Middle frontal gyrus (tissue), 1 donor: ENCODE measurements around the gene P3H3.

ENCODE experiments used
- DNase-seq: peaks from one replicate; pipeline ENCODE4 v3.0.0-alpha.2; 2015; ENCODE audit warnings: low spot score; ENCODE audit errors: extremely low spot score

Gene P3H3

DNA sequence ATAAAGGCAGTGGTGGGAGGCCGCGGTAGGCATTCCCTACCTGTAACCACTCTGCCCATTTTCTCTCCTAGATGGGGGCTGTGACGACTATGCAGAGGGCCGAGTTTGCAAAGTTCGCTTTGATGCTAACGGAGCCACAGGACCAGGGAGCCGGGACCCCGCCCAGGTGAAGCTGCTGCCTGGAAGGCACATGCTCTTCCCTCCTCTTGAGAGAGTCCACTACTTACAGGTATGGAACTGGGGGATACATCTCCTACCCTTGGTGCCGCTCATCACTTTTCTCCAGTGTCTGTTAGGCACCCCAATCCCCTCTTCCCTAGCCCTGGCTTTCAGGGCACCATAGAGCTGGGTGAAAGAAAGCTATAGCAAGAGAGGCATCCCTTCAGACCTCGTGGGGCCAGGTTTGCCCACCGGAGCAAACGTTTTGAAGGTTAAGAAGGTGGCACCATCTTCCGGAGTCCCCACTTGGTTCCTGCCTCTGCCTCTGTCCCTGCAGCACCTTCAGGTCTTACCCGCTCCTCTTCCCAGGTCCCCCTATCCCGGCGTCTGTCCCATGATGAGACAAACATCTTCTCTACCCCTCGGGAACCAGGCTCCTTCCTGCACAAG is 2.0 kb upstream of the P3H3 start:
- DNase-seq: no peak

DNA sequence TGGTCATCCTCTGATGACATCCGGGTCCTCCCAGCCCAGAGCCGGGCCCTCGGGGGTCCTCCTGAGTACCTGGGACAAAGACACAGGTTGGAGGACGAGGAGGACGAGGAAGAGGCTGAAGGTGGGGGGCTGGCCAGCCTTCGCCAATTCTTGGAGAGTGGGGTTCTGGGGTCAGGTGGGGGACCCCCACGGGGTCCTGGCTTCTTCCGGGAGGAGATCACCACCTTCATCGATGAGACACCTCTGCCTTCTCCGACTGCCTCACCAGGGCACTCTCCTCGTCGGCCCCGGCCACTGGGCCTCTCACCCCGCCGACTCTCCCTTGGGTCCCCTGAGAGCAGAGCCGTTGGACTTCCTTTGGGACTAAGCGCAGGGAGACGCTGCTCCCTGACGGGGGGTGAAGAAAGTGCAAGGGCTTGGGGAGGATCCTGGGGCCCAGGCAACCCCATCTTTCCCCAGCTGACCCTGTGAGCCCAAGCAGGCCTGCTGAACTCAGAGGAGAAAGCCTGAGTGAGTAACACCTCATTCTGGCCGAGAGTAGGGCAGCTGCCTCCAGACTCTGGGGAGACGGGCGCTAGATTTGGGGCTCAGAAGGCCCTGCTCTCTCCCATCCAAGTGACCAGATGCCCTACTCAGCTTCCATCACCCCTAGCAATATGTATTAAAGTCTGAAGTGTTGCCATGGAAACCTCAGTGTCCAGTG is 1.3 kb upstream of the P3H3 start:
- DNase-seq: no peak

DNA sequence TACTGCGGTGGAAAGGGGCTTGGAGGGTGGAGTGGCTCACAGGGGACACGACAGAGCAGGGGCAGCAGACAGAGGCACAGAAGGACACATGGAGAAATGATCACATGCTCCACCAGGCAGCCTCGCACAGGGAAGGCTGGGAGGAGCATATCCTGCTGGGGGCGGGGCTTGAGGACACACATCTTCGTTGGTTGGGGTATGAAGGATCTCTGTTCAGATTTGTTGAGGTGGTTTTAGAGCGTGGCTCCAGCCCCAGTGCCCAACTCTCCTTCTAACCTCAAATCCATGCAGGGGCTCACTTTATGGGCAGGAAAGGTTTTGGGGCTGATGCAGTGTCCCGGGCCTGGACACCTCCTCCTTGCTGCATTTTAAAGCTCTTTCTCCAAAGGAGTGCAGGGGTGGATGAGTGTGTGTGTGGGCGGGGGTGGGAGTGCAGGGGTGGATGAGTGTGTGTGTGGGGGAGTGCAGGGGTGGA is 733 bp upstream of the P3H3 start:
- peak; percentile 55 for DNase-seq

DNA sequence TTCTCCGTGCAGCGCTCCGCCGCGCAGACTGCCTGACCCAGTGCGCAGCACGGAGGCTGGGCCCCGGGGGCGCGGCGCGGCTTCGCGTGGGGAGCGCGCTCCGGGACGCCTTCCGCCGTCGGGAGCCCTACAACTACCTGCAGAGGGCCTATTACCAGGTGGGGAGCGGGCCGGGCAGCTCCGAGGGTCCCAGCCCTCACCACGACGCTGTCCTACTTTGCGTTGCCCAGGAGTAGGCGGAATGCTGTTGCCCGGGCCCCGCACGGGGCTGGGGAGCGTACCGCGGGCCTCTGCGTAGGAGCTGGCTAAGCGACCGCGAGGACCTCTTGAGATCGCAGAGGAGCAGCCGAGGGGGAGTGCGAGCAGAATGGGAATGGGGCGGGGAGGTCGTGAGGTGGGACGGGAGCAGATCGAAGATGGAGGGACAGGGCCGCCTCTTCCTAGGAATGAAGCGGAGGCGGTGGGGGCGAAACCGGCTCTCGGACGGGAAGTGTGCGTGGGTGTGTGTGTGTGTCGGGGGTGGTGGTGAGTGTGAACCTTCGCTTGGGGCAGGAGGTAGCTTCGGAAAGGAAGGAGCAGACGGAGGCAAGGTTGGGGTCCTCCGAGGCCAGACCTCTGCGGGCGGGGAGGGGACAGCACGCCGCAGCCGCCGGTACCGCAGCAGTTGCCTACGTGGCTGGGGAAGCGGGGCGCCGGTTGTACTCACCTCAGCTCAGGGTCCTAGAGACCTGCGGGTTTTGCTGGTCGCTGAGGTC is 751 bp downstream of the P3H3 start:
- DNase-seq: no peak

DNA sequence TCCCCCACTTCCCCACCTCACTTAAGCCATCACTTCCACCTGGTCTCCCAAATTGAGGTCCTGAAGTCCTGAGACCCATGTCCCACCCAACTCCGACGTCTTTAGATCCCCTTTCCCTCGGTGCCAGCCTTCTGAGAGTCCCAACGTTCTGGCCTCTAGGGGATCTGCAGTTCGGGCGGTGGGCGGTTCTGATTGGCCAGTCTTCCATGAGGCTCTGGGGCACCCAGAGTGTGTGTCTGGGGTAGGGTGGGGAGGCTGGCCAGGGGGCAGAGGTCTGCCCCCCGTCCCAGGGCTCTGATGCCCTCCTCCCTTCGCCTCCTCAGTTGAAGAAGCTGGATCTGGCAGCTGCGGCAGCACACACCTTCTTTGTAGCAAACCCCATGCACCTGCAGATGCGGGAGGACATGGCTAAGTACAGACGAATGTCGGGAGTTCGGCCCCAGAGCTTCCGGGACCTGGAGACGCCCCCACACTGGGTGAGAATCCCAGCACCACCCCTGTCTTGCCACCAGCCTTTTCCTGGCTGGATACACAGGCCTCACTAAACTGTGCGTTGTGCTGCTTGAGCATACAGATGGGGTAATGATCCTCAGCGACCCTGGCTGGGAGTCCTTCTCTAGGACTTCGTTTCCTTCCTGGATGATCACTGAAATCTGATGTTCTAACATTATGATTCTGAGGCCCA is 1.5 kb downstream of the P3H3 start:
- DNase-seq: no peak

DNA sequence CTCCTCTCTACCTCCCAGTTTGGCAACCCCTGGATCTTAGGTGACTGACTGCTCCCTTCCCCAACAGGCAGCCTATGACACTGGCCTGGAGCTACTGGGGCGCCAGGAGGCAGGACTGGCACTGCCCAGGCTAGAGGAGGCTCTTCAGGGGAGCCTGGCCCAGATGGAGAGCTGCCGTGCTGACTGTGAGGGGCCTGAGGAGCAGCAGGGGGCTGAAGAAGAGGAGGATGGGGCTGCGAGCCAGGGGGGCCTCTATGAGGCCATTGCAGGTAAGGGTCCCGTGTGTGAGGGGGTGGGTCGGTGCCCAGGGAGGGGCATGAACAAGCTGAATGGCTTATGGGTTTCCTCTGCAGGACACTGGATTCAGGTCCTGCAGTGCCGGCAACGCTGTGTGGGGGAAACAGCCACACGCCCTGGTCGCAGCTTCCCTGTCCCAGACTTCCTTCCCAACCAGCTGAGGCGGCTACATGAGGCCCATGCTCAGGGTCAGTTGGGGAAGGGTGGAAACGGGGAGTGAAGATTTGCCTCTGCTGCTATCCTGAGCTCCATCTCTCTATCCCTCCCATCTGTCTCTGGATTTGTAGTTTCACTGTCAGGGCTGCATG is 2.2 kb downstream of the P3H3 start:
- no peak for DNase-seq

DNA sequence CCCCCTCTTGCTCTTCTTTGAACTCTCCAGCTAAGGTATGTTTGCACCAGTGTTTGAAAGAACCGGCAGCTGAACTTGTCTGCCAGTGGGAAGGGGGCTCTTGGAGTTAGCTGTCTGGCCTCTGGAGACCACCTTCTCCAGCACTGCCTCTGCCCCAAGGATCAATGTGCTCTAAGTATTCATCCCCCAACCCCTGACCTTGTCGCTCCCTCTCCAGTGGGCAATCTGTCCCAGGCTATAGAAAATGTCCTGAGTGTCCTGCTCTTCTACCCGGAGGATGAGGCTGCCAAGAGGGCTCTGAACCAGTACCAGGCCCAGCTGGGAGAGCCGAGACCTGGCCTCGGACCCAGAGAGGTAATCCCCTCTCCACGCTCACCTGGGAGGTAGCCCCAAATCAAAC is 2.8 kb downstream of the P3H3 start:
- DNase-seq: no peak

DNA sequence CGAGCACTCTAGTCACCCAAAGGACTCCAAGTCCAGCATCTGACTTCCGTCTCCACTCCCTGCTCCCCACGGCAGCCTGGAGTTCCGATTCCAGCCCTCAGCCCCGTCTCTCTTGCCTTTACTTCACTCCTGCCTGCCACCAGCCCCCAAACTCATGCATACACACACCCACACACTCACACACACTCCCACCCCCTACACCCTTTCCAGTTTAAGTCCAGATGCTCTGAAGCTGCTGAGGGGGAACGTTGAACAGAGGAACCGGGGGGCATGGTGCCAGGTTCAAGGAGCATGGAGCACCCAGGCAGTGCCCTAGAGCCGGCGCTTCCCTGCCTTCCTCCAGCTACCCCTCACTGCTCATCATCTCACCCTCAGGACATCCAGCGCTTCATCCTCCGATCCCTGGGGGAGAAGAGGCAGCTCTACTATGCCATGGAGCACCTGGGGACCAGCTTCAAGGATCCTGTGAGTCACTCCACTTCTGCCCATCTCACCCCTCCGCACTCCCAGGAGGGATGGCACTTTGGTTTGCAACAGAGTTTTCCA is 3.3 kb downstream of the P3H3 start:
- no peak for DNase-seq

DNA sequence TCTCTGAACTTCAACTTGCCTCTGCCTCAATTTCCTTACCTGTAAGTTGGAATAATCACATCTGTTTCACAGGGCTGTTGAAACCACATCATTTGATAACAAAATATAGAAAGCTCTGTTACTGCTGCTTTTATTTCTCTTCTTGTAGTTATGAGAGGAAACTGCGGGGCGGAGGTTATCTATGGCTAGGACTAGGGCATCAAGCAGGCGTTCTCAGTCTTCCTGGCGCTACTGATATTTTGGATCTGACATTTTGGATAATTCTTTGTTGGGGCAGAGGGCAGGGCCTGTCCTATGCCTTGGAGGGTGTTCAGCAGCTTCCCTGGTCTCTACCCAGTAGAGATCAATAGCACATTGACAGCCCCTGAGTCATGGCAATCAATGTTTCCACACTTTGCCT is 3.9 kb downstream of the P3H3 start:
- no peak for DNase-seq

DNA sequence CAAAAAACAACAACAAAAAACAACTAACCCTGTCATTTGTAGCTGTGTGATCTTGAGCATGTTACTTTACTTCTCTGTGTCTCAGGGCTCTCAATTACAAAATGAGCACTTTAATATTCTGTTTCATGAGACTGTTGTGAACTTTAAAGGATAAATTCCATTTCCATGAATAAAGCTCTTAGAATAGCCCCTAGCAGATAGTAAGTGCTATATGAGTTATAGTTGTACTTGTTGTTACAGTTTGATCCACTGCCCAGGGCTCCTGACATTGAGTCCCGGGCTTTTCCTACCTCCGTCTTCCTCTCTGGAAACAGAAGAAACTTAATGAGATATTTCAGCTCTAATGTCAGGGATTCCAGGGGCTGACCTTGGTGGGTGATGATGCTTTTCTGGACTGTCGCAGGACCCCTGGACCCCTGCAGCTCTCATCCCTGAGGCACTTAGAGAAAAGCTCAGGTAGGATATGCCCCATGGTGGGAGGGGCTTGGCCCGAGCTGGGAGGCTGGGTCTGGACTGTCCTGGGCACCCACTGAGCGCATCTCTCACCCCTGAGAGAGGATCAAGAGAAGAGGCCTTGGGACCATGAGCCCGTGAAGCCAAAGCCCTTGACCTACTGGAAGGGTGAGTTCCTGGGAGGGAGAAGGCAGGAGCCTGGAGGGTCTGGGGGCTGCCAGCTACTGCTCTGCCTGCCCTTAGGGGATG is 5.1 kb downstream of the P3H3 start:
- no peak for DNase-seq

DNA sequence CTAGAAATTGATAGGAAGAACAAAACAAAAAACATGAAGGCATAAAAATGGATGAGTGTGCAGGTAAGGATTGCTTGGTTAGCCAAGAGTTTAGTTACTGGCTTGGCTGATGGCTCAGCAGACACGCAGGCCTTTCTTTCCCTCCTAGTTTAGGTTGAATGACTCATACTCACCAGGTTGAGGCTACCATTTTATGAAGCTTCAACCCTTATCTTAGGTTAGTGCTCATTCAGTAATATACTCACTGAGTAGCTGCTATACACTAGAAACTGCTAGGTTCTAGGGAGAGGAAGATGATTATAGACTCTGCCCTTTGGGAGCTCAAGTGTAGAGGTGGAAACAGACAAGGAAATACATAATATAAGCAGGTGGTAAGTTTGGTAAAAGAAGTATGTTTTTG is 6.0 kb downstream of the P3H3 start:
- DNase-seq: no peak

DNA sequence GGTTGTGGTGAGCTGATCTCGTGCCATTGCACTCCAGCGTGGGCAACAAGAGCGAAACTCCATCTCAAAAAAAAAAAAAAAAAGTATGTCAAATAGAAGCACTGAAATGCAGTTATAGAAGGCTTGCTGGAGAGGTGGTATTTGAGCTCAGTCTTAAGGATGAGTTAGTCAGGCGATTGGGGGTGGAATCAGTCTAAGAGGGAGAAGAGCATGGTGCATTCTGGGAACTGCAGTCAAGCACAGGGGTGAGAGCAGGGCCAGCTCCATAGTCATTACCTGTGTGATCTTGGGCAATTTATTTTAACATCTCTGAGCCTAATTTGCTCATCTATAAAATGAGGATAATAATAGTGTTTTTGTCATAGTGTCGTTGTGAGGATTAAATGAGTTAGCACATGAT is 6.7 kb downstream of the P3H3 start:
- no peak for DNase-seq

DNA sequence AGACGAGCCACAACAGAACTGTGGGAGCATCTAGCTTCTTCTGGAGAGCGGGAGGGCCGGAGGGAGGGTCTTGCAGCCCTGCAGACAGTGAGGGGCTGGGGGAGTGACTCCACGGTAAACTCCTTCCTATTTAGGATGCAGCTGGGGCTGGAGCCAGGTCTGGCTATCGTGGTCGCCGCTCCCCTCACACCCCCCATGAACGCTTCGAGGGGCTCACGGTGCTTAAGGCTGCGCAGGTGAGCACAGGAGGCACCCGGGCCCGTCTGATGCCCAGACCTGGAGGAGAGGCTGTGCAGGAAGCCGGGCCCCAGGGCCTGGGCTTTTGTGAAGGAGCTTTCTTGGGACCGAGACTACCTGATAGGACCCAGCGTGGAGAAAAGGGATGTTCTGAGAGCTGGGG is 8.6 kb downstream of the P3H3 start:
- DNase-seq: no peak

DNA sequence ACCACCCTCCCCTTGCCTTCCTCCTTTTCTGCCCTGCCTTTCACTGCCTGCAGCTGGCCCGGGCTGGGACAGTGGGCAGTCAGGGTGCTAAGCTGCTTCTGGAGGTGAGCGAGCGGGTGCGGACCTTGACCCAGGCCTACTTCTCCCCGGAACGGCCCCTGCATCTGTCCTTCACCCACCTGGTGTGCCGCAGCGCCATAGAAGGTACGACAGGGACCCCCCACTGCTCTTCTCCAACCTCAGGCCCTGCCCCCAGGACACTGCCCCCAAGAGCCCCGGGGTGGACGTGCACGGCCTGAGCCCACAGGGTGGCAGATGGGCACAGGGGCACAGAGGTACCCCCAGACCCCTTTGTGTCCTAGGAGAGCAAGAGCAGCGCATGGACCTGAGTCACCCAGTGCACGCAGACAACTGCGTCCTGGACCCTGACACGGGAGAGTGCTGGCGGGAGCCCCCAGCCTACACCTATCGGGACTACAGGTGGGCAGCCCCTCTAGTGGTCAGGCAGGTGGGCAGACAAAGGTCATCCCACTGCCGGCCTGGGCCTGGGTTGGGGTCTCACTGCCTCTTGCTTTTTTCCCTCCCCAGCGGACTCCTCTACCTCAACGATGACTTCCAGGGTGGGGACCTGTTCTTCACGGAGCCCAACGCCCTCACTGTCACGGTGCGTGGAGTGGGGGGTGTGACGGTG is 9.3 kb downstream of the P3H3 start:
- DNase-seq: no peak

DNA sequence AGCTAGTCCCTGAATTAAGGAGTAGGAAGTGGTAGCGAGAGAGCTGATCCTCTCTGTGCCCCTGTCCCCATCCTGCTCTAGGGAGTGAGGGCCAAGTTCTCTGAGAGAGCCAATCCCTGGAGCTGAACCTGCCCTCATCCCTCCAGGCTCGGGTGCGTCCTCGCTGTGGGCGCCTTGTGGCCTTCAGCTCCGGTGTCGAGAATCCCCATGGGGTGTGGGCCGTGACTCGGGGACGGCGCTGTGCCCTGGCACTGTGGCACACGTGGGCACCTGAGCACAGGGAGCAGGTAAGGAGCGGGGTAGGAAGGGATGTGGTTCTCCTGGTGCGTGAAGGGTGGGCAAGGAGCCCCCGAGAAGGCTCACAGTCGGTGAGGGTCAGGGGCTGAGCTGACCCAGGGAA is 10.6 kb downstream of the P3H3 start:
- no peak for DNase-seq

DNA sequence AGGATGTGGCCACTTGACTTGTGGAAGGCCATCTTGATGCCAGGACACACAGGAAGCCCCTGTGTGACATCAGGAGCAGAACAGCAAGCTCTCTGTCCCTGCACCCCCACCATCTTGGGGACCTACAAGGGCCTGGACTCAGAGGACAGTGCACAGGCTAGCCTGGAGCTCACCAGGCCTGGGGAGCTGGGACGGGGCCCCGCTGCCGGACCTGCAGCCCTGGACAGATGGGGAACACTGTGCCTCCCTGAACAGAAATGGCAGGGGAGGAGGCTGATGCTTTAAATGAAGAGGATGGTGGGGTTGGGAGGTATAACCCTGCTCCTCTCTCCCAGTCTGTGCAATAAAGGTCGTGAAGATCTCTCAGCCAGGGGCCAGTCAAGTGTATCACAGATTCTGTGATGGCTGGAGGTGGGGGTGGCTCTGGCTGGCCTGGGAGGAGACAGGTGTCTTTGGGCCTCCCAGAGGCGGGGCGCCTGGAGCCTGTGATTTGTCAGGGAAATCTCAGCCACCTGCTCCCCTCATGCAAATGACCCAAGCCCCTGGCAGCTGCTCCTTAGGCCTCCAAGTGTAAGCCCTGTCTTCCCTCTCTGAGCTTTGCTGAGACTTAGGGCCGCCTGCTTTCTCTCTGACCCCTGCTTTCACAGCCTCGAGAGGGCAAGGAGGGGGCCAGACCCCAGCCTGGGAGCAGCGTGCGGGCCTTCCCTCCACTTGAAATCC is 11.4 kb downstream of the P3H3 start:
- no peak for DNase-seq

DNA sequence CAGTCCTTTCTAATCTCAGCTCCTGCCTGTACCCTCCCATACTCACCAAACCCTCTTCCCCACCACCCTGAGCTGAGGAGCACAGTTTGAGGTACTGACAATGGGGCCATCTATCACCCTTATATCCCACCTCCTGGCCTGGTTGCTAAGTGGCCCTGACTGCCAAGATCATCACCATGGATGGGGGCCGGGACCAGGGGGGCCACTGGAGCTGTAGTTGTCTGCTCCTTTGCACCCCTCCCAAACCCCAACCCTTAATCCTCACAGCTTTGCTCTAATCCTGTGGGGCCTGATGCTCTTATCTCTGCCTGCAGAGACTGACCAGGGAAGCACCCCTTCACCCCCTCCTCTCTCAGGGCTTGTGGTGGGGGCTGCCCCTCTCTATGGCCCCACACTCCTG is 12.1 kb downstream of the P3H3 start:
- no peak for DNase-seq

DNA sequence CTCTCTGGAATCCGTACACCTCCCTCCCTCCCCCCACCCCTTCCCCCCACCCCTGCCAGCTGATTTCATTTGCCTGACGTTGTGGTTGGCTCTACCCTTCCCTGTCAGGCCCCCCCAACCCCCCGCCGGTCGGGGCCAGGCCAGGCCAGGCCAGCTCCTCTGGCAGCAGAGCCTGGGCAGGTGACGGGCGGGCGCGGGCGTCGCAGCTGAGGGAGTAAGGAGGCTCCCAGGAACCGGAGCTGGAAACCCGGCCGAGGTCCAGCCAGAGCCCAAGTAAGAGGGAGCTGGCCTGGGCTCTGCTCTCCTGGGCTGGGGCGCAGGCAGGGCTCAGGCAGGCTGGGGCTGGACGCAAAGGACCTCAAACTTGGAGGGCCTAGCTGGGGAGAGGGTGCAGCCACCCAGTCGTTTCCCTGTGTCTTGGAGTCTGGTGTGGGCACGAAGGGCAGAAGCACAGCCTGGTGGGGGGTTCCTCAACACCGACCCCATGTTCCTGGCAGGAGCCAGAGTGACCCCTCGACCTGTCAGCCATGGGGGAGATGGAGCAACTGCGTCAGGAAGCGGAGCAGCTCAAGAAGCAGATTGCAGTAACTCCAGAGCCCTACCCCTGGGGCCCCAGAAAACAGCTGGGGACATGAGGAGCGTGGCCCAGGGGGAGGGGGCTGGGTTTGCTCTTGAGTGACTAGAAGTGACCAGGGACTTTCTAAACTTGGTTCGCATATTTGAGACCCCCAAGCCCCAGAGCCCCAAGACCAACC is 12.7 kb downstream of the P3H3 start, which contains the start of gene GNB3:
TSS of gene GNB3 (plus strand) at position 165 of the 755 bp plus-strand sequence. CDS start at position 528, 363 bp downstream.
- no peak for DNase-seq

DNA sequence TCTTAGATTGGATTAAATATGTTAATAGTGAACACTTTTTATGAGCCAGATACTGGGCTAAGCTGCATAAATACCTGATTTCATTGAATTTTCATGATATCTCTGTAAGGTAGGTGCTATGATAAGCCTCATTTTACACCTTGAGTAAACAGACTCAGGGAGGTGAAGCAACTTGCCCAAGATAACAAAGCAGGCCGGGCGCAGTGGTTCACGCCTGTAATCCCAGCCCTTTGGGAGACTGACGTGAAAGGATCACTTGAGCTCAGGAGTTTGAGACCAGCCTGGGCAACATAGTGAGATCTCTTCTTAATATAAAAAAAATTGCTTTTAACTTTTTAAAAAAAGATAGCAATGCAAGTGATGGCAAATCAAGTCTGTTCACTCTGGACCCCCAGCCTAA is 13.9 kb downstream of the P3H3 start:
- no peak for DNase-seq
